ENCODE measurements around the gene UBE2I.
"Not testable (repeated sequence)": the region's sequence is repeated elsewhere in the genome, so short reads cannot be mapped to it uniquely, and the experiment has no call there.

The UBE2I gene

DNA sequence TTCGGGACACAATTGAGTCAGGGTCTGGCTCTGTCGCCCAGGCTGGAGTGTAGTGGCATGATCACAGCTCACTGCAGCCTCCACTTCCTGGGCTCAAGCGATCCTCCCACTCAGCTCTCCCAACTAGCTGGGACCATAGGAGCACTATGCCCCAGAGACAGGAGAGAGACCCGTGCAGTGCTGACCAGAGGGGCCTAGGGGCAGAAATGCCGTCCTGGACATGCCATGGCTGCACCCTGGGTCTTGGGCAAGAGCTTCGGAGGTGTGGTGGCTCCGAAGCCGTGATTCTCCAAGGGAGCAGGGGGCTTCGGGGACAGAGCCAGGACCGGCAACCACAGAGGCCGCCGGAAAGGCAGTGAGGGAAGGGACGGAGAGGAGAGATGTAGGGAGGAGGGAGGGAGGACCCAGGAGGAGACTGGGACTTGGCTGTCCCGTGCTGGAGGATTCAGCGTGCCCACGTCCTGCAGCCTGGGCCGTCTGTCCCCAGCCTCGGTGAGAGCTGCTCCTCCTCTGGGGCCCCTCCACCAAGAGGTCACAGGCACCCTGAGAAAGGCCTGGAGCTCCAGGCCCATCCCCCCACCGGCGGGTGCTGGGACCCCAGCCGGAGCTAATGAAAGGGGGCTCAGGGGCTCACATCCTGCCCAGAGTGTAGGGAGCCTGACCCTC lies 31.7 kb upstream of the UBE2I start:
- no peak for DNase-seq

DNA sequence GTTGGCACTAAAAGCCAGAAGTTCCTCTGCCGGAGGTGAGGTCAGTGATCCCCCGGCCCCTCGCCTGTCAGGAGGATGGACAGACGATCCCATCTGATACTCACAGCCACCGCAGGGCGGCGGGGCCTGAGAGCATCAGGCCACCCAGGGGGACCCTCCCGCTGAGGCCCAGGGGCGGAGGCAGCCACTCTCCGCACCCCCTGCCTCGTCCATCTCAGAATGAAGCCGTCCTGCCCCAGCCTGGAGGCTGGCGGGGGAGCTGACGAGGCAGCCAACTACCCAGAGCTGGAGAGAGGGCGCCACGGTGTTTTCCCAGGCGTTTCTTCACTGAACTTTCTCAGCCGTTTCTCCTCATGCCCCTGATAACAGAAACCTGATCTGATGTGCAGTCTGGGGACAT lies 31.0 kb upstream of the UBE2I start:
- DNase-seq = no peak

DNA sequence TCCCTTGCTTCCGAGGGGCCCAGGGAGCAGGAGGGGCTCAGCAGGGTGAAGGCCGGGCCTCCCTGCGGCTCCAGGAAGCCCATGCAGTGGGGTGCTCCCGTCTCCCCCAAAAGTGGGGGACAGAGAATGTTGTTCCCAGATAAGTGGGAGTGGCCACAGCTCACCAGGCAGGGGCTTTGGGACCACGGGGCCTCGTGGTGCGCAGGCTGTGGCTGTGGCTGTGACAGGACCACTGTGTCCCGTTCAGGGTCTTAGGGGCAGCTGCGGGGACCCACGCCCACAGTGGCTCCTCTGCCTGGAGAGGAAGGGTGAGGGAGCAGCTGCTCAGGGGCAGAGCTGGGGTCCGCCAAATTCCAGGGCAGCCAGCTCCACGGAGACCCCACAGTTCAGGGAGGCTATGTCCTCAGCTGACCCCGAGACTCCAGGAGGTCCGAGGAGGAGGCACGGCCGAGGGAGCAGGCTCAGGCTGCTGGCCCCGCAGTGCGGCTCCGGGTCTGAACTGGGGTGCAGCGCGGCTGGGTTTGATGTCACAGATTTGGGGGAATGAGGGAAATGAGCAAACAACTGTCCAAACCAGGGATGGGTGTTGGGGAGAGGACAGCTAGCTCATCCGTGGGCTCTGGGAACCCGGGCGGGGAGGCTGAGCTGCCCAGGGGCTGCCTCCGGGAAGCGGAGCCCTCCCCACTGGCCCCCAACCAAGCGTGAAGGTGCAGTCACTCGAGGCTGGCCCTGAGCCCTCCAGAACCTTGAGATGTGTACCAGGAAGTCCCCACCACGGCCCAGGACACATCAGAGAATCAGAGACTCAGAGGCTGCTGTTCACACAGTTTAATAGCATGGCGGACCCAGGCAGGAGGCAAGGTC lies 30.1 kb upstream of the UBE2I start:
- DNase-seq = no peak

DNA sequence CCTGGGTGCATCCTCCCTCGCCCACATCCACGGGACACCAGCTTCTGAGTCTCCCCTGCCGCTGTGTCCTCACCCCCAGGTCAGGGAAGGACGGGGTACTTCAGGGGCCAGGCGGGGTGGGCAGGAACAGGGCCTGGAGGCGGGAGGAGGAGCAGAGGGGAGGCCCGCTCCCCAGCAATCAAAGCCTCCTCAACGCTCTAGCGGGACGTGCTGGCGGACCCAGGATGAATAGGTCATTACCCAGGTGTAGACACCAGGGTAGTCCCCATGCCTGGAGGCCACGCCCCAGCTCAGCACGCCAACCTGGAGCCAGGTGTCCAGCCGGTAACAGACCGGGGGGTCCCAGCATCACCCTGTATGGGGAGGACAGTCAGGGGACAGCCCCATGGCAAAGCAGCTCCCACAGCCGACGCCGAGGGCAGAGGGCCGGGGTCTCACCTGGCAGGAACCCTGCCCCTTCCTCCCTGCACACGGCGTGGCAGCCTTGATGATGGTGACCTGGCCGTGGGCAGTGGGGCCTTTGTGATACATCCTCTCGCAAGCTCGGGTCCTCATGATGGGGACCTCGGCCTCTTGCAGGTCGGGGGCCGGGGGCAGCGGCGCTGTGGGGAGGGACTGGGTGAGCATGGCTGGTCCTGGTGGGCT lies 29.4 kb upstream of the UBE2I start:
- DNase-seq = no peak

DNA sequence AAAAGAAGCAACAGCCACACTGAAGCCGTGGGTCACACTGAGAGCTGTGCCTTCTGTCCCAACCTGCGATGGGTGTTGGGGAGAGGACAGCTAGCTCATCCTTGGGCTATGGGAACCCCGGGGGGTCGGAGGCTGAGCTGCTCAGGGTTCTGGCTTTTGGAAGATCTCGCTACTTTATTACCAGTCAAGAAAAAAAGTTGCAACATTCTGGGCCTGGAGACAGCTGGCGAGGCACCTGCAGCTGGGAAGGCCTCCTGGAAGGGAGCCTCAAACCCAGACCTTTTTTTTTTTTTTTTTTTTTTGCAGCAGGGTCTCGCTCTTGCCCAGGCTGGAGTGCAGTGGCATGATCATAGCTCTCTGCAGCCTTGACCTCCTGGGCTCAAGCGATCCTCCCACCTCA lies 28.7 kb upstream of the UBE2I start:
- DNase-seq = no peak

DNA sequence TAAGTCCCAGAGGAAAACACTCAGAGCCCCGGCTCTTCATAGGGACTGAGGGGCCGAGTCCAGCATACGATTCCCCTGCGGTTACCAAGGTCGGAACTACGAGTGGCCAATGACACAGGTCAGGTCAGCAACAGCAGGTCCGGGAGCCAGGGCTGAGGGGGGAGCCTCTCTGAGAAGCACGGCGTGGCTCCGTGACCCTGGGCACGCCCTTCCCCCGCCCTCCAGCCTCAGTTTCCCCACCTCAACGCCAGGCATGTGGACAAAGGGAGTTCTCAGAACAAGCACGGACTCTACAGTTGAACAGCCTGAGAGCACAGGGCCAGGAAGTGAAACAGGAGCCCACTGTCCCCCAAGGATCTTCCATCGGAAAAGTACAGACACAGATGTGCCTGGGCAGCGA lies 27.9 kb upstream of the UBE2I start:
- no peak for DNase-seq

DNA sequence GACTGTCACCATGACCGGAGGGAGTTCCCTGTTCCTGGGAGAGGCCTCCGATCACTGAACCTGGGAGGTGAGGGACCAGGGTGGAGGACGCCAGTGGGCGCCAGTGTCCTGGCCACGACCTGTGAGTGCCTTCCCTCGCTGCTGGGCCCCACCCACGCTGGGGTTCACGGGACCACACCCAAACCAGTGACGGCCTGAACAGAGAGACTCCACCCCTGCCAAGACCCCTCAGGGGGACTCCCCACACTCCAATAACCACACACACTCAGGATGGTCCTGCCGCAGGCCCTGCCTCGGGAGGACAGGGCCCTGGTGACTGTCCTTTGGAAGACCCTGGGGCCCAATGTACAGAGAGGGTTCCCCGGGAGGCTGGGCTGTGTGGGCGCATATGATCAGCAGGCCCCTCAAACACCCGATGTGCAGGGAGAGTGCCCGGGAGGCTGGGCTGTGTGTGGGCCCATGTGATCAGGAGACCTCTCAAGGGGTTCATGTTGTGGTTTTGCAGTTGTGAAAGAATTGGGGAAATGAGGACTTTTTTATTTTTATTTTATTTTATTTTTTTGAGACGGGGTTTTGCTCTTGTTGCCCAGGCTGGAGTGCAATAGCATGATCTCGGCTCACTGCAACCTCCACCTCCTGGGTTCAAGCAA lies 27.0 kb upstream of the UBE2I start:
- DNase-seq = no peak

DNA sequence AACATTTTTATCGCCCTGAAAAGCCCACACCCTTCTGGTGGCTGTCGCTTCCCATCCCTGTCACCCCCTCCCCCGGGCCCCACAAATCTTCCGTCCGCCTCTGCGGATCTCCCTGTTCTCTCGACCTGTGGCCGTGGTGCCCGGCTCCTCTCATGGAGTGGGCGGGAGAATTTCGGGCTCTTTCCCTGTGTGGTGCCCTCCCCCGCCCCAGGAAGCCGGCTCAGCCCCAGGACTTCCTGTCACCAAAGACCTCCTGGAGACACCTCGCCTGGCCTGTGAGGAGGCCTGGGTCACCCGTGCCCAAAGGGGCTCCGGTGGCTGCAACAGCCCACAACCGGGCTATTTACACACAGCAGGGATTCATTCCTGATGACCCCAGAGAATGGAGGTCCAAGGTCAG lies 26.1 kb upstream of the UBE2I start:
- no peak for DNase-seq

DNA sequence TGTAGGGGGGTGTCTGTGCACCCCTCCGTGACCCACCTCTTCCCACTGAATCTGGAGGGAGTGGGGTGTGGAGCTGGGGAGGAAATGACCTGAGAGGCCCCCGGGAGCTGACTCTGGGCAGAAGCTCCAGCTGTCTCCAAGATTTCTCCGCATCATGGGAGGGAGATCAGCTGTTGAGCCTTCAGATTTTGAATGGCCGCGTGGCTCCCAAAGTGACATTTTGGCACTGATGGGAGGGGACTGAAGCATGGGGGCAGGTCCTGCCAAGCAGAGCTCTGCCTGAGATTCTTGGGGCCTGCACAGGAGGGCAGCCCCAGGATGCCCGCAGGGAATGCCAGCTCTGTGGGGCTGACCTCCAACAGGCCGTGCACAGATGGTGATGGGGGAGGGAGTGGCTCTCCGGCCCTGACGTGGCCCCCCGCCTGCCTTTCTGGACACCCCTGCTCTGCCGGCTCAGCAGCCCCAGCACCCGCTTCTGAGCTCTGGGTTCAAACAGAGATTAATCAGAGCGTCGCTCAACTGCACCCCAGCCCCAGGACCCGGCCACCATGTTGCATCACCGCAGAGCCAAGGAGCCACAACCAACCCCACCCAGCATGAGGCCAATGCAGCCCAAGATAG lies 25.3 kb upstream of the UBE2I start:
- DNase-seq = no peak

DNA sequence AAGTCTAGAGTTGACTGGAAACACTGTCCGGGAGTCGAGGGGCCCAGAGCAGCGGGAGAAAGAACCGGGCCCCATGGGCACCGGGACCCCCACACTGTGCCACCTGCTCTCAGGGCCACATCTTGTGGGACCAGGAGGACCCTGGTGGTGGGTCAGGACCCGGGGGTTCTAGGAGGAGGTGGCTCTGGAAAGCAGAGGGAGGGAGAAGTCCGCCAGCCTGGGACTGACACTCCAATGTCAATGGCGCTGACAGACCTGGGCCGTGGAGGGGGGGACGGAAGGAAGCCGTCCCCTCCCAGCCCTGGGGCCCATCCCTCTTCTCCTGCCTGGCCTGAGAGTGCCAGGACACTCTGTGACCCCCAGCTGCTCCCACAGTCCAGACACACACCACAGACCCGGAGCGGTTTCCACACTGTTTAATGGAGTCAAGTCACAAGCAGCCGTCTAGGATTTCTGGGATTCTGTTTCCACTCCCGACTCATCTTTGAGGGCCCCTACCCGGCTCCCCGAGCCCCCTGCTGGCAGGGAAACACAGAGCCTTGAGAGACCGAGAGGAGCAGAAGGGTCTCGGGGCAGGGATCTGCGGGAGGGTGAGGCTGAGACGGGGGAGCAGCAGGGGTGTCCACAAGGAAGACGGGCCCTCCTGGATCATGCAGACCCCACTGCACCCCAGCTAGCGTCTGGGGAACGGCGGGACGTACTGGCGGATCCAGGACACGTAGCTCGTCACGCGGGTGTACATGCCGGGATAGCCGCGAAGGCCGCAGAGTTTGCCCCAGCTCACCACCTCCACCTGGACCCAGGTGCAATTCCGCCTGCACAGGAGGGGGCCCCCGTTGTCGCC lies 23.5 kb upstream of the UBE2I start:
- no peak for DNase-seq

DNA sequence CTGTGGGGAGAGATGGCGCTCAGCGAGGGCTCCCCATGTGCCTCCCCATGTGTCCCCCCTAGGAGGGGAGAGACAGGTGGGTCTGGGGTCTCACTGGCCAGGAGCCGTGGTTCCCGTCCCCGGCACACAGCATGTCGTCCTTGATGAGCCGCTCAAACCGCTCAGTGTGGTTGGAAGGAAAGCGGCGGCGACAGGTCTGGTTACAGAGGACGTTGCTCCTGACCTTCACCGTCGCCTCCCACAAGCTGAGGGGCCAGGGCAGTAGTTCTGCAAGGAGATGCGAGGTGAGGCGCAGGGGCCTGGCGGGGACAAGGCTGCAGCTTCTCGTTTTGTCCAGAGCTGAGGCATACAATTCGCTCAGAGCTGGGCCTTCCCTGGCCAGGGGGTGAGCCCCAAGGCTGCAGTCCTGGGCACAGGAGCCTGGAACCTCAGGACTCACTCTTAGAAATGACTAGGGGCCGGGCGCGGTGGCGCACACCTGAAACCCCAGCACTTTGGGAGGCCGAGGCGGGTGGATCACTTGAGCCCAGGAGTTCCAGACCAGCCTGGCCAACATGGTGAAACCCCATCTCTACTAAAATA lies 22.8 kb upstream of the UBE2I start:
- DNase-seq = no peak

DNA sequence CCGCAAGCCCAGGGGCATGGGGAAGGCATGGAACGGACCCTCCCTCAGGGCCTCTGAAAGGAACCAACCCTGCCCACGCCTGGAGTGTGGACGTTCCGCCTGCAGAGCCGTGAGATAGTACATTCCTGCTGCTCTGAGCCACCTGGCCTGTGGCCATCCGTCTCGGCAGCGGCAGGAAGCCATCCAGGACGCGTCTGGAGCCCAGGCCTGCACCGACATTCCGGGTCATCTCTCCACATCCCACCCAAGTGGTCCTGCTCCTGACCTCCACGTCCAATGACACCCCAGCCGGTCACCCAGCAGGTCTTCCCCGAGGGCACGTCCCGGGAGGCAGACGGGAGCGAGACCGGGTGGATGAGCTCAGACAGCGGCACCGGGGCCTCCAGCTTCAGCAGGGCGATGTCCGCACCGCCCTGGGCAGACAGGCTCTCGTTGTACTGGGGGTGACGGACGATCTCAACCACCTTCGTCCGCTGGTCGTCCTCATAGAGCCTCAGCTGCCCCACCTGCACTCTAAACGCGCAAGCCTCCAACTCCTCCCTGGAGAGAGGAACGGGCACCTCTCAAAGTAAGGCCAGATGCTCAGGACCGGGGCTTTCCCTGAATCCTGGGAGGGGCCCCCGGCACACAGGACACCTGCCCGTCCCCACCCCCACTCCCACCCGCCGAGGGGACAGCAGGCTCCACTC lies 21.3 kb upstream of the UBE2I start:
- no peak for DNase-seq

DNA sequence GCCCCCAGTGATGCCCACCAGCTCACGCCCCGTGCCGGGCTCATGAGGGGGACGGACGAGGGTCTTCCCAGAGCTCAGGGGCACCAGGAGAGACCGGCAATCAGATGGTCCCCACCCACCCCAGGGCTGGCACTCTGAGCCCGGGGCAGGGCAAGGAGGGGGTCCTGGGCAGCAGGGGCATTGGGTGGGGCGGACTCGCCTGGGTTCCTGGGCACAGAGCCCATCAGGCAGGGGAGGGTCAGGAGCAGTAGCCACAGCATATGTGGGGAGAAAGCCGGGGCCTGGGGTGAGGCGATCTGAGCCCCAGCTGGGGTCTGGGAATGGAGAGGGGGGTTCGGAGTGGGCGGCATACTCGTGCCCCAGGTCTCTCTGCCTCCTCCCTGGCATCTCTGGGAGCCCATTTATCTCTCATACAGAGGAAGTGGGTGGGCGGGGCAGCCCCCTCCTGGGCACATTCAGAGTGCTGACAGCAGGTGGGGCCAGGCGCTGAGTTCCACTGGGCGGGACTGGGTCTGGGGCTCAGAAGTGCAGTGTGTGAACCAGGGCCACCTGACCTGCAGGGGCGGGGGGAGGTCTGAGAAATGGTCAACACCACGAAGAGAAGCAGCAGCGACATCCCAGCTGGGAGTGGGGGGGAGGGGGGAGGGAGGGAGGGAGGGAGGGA lies 20.5 kb upstream of the UBE2I start:
- DNase-seq = no peak

DNA sequence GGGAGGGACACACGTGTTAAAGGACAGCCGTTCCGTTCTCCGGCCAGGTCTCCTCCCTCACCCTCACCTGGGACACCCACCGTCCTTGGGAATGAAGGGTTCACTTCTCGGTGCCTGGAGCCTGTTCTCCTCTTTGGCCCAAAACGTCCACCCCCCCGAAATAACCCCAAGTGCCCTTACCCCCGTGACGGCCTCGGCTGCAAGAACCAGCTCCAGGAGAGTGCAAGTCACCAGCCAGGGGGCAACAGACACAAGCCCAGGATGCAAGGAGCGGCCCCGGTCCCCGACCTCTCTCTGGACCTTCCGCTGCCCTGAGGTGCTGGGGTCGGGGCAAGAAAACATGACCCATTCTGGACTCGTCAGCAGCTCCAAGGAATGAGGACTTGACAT lies 20.0 kb upstream of the UBE2I start:
- no peak for DNase-seq

DNA sequence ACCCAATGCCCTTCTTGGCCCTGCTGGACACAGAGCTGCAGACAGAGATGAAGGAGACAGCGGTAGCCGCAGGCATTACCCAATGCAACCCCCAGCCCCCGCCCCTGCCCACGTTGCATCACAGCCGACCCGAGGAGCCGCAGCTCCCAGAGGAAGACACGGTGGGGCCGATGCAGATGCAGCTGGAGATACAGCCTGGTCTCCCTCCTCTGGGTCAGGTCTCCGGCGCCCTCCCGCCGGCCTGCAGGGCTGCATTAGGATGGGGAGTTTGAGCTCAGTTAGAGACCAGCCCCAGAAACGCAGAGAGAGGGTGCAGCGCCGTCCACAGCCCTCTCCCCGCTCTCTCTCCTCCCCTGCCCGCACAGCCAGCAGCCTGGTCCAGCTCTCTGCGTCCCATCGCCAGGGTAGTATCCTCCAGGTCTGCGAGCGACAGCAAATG lies 19.4 kb upstream of the UBE2I start:
- no peak for DNase-seq

DNA sequence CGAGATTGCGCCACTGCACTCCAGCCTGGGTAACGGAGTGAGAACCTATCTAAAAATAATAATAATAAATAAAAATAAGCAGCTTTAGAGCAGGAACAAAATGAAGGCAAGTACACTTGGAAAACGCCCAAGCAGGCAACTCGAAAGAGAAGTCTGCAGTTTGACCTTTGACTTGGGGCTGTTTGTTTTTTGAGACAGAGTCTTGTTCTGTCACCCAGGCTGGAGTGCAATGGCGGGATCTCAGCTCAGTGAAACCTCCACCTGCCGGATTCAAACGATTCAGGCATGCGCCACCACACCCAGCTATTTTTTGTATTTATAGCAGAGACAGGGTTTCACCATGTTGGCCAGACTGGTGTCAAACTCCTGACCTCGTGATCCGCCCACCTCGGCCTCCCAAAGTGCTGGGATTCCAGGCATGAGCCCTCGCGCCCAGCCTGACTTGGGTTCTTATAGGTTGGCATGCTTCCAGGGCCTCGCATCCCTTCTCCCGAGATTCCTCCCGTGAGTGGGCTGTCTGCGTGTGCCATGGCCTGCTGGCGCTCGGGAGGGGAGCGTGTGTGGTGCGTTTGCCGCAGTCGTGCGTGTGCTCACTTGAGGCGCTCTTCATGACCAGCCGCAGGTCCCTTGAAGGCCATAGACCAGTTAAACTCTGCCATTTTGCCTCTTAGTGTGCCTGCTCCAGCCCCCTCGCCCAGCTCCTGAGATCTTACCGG lies 18.4 kb upstream of the UBE2I start:
- no peak for DNase-seq

DNA sequence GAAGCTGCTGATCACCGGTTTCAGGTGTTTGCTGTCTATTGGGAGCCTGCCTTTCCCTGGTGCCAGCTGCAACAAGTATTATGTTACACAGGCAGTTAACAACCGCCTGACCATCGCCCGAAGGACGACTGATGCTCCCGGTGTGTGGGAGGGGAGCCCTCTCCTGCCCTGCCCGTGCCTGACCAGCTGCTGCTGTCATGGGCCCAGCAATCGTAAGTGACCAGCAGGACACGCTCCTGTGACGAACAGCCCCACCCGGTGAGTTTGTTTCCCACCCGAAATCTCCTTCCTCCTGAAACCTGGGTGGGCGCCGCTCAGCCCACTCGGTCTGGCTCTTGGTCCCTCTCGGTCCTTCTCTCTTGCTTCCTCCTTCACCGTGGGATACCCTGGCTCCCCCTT lies 17.9 kb upstream of the UBE2I start:
- DNase-seq = no peak

DNA sequence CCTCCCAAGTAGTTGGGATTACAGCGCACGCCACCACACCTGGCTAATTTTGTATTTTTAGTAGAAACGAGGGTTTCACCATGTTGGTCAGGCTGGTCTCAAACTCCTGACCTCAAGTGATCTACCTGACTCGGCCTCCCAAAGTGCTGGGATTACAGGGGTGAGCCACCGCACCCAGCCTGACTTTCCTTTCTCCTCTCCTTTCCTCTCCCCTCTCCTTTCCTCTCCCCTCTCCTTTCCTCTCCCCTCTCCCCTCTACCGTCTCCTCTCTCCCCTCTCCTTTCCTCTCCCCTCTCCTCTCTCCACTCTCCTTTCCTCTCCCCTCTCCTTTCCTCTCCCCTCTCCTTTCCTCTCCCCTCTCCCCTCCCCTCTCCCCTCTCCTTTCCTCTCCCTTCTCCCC lies 17.2 kb upstream of the UBE2I start:
- DNase-seq = not testable (repeated sequence)

DNA sequence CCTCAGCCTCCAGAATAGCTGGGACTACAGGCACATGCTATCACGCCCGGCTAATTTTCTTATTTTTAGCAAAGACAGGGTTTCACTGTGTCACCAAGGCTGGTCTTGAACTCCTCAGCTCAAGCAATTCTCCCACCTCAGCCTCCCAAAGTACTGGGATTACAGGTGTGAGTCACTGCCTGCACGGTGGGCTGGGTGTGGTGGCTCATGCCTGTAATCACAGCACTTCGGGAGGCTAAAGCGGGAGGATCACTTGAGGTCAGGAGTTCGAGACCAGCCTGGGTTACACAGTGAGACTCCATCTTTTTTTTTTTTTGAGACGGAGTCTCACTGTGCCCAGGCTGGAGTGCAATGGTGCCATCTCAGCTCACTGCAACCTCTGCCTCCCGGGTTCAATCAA lies 16.6 kb upstream of the UBE2I start:
- not testable (repeated sequence) for DNase-seq

All from stimulated activated naive CD4-positive, alpha-beta T cell (primary cell).